ENCODE data around the gene PRDM8.

Gene PRDM8

GRCh38 chr4:80183250-80184052, 13.9 kb upstream of the PRDM8 start:
- peak in 14 of 56 donors; percentile 27 to 64 (median 50) for DNase-seq

GRCh38 chr4:80184053-80184824, 13.1 kb upstream of the PRDM8 start:
- peak in 54 of 56 donors; percentile 18 to 90 (median 64) for DNase-seq

GRCh38 chr4:80184825-80185756, 12.2 kb upstream of the PRDM8 start:
- DNase-seq, result peak in 11 of 56 donors; percentile 9 to 41 (median 32)

GRCh38 chr4:80185787-80186548, 11.3 kb upstream of the PRDM8 start:
- DNase-seq, result peak in 6 of 56 donors; percentile 13 to 23 (median 15)

GRCh38 chr4:80186676-80187075, 10.6 kb upstream of the PRDM8 start:
- DNase-seq, result peak in 26 of 56 donors; percentile 6 to 77 (median 38)

- peak in 2 of 56 donors; percentile 7 for DNase-seq
These were observed 9.6 kb upstream of the PRDM8 start for GRCh38 chr4:80187677-80188076.

- DNase-seq, result no peak
These were observed 8.9 kb upstream of the PRDM8 start for GRCh38 chr4:80188457-80188800.

- peak in 1 of 56 donors; percentile 9 for DNase-seq
These were observed 8.4 kb upstream of the PRDM8 start for GRCh38 chr4:80188801-80189458.

GRCh38 chr4:80189581-80189955, 7.7 kb upstream of the PRDM8 start:
- DNase-seq, result no peak

- DNase-seq, result peak in 2 of 56 donors; percentile 10 to 27
These were observed 7.2 kb upstream of the PRDM8 start for GRCh38 chr4:80189956-80190677.

GRCh38 chr4:80192252-80192866, 4.9 kb upstream of the PRDM8 start:
- DNase-seq, result no peak

GRCh38 chr4:80192937-80193336, 4.4 kb upstream of the PRDM8 start:
- no peak for DNase-seq

GRCh38 chr4:80195441-80196140, 1.7 kb upstream of the PRDM8 start:
- no peak for DNase-seq

GRCh38 chr4:80196259-80196921, 913 bp upstream of the PRDM8 start:
- peak in 30 of 56 donors; percentile 9 to 64 (median 38) for DNase-seq

- peak in 21 of 56 donors; percentile 10 to 72 (median 56) for DNase-seq
These were observed 518 bp downstream of the PRDM8 start for GRCh38 chr4:80197601-80198440.

GRCh38 chr4:80198441-80198837, 1.1 kb downstream of the PRDM8 start:
- no peak for DNase-seq
